H9 (cell line): ENCODE results near the gene KDM2A. TPM values are rescaled to one million over a fixed set of nuclear protein-coding genes. Genes with fewer than 3 reads are reported as not detected.

Experiments used
- DNase-seq: peaks from one replicate; pipeline ENCODE4 v3.0.0-alpha.2; 2017
- H2AFZ ChIP-seq: one replicate; pipeline ENCODE4 v1.6.1; 2013; ENCODE audit warnings: mild to moderate bottlenecking, low read length, control low read depth, moderate library complexity
- H2AK5ac ChIP-seq: 2 replicates; pipeline ENCODE4 v1.6.1; 2013; ENCODE audit warnings: low read length, control low read depth, mixed read lengths; ENCODE audit not compliant: insufficient read length
- H2BK120ac ChIP-seq: one replicate; pipeline ENCODE4 v1.6.1; 2013; ENCODE audit warnings: low read depth, mild to moderate bottlenecking, low read length, control low read depth, inconsistent platforms; ENCODE audit not compliant: poor library complexity, severe bottlenecking
- H2BK12ac ChIP-seq: 2 replicates; pipeline ENCODE4 v1.6.1; 2013; ENCODE audit warnings: low read length, control low read depth, mixed read lengths, low read depth; ENCODE audit not compliant: insufficient read length
- H2BK15ac ChIP-seq: 2 replicates; pipeline ENCODE4 v1.6.1; 2013; ENCODE audit warnings: low read depth, low read length, control low read depth
- H2BK20ac ChIP-seq: one replicate; pipeline ENCODE4 v1.6.1; 2013; ENCODE audit warnings: low read depth, mild to moderate bottlenecking, low read length, control low read depth, inconsistent platforms; ENCODE audit not compliant: poor library complexity, severe bottlenecking
- H2BK5ac ChIP-seq: 2 replicates; pipeline ENCODE4 v1.6.1; 2013; ENCODE audit warnings: low read length, control low read depth, mixed read lengths; ENCODE audit not compliant: insufficient read length
- H3K14ac ChIP-seq: 2 replicates; pipeline ENCODE4 v1.6.1; 2013; ENCODE audit warnings: low read length, control low read depth; ENCODE audit not compliant: insufficient read depth
- H3K18ac ChIP-seq: 2 replicates; pipeline ENCODE4 v1.6.1; 2013; ENCODE audit warnings: low read depth, mild to moderate bottlenecking, mixed read lengths, low read length, control low read depth; ENCODE audit not compliant: insufficient read length
- H3K23ac ChIP-seq: 2 replicates; pipeline ENCODE4 v1.6.1; 2013; ENCODE audit warnings: low read length, control low read depth, mixed read lengths, low read depth; ENCODE audit not compliant: insufficient read length
- H3K23me2 ChIP-seq: 2 replicates; pipeline ENCODE4 v1.6.1; 2013; ENCODE audit warnings: low read depth, mild to moderate bottlenecking, mixed read lengths, low read length, control low read depth; ENCODE audit not compliant: insufficient read length, poor library complexity, severe bottlenecking
- H3K27ac ChIP-seq: 2 replicates; pipeline ENCODE4 v1.5.1; 2013; ENCODE audit warnings: low read length, control low read depth, mixed read lengths, low read depth; ENCODE audit not compliant: insufficient read length
- H3K27me3 ChIP-seq: 2 replicates; pipeline ENCODE4 v1.6.1; 2013; ENCODE audit warnings: low read length, control low read depth, inconsistent platforms; ENCODE audit not compliant: insufficient read depth
- H3K4ac ChIP-seq: 2 replicates; pipeline ENCODE4 v1.6.1; 2013; ENCODE audit warnings: low read depth, mild to moderate bottlenecking, control low read depth, inconsistent platforms, low read length, moderate library complexity
- H3K4me1 ChIP-seq: 2 replicates; pipeline ENCODE4 v1.6.1; 2013; ENCODE audit warnings: low read length, control low read depth, inconsistent platforms; ENCODE audit not compliant: insufficient read depth
- H3K4me2 ChIP-seq: 2 replicates; pipeline ENCODE4 v1.6.1; 2013; ENCODE audit warnings: low read length, control low read depth, mixed read lengths; ENCODE audit not compliant: insufficient read length, insufficient read depth
- H3K56ac ChIP-seq: 2 replicates; pipeline ENCODE4 v1.6.1; 2013; ENCODE audit warnings: low read depth, mild to moderate bottlenecking, mixed read lengths, low read length, control low read depth; ENCODE audit not compliant: insufficient read length
- H3K79me1 ChIP-seq: 2 replicates; pipeline ENCODE4 v1.6.1; 2013; ENCODE audit warnings: low read depth, mild to moderate bottlenecking, moderate library complexity, low read length, control low read depth, inconsistent platforms; ENCODE audit not compliant: insufficient read depth, poor library complexity, severe bottlenecking
- H3K79me2 ChIP-seq: 2 replicates; pipeline ENCODE4 v1.6.1; 2013; ENCODE audit warnings: low read length, control low read depth, inconsistent platforms; ENCODE audit not compliant: insufficient read depth
- H3K9ac ChIP-seq: 2 replicates; pipeline ENCODE4 v1.6.1; 2013; ENCODE audit warnings: low read length, control low read depth, mixed read lengths; ENCODE audit not compliant: insufficient read length; ENCODE audit errors: extremely low read depth
- H3K9me3 ChIP-seq: one replicate; pipeline ENCODE4 v1.6.1; 2013; ENCODE audit warnings: low read depth, low read length, inconsistent platforms; ENCODE audit not compliant: control insufficient read depth
- H3T11ph ChIP-seq: one replicate; pipeline ENCODE4 v1.6.1; 2013; ENCODE audit warnings: mild to moderate bottlenecking, low read length, control low read depth, inconsistent platforms
- H4K20me1 ChIP-seq: one replicate; pipeline ENCODE4 v1.6.1; 2013; ENCODE audit not compliant: control insufficient read depth, insufficient read length, insufficient read depth
- H4K5ac ChIP-seq: 2 replicates; pipeline ENCODE4 v1.6.1; 2013; ENCODE audit warnings: low read depth, mild to moderate bottlenecking, mixed read lengths, low read length, control low read depth; ENCODE audit not compliant: insufficient read length
- H4K8ac ChIP-seq: replicated peaks from 2 replicates; pipeline ENCODE4 v1.6.1; 2013; ENCODE audit warnings: low read length, control low read depth, mixed read lengths, low read depth; ENCODE audit not compliant: insufficient read length
- H4K91ac ChIP-seq: 2 replicates; pipeline ENCODE4 v1.6.1; 2013; ENCODE audit warnings: low read depth, mild to moderate bottlenecking, moderate library complexity, mixed read lengths, low read length, control low read depth; ENCODE audit not compliant: insufficient read length
- H3K27ac Mint-ChIP-seq, 3 experiments: 2 replicates in 2 of 3; 3 replicates in 1 of 3; pipeline ENCODE4 v1.8.0; 2020 to 2021; ENCODE audit warnings: mixed read lengths in 3 of 3, mild to moderate bottlenecking in 1 of 3, moderate library complexity in 1 of 3
- H3K27me3 Mint-ChIP-seq: 2 replicates; pipeline ENCODE4 v1.8.0; 2021; ENCODE audit warnings: low read depth, mild to moderate bottlenecking, moderate library complexity, mixed read lengths
- H3K36me3 Mint-ChIP-seq, 3 experiments: 2 replicates in 2 of 3; 3 replicates in 1 of 3; pipeline ENCODE4 v1.8.0; 2020 to 2021; ENCODE audit warnings: low read depth in 3 of 3, mixed read lengths in 3 of 3; ENCODE audit not compliant: insufficient read depth in 1 of 3
- H3K4me1 Mint-ChIP-seq, 2 experiments: 2 replicates each; pipeline ENCODE4 v1.8.0; 2020; ENCODE audit warnings: mixed read lengths in 2 of 2
- H3K4me3 Mint-ChIP-seq, 2 experiments: 2 replicates in 1 of 2; 3 replicates in 1 of 2; pipeline ENCODE4 v1.8.0; 2020 to 2021; ENCODE audit warnings: mild to moderate bottlenecking in 2 of 2, mixed read lengths in 2 of 2, moderate library complexity in 1 of 2
- H3K9me3 Mint-ChIP-seq, 2 experiments: 2 replicates in 1 of 2; 3 replicates in 1 of 2; pipeline ENCODE4 v1.8.0; 2020; ENCODE audit warnings: mild to moderate bottlenecking in 2 of 2, mixed read lengths in 2 of 2, moderate library complexity in 1 of 2
- WGBS: extraction: QIAGEN DNeasy Blood & Tissue Kit; methylation state at CpG from one replicate; pipeline ENCODE4 v1.1.7; 2013; ENCODE audit warnings: missing lambda C conversion rate, low lambda C conversion rate, mixed read lengths; ENCODE audit not compliant: insufficient read length; ENCODE audit errors: extremely low coverage; 5-methylcytosine and 5-hydroxymethylcytosine counted together
- total RNA-seq: library from RNA; stranded (reverse); gene quantifications from 2 replicates; pipeline ENCODE4 v1.2.1, GENCODE V29; 2021
- TF ChIP-seq, protein P1 (sequence below): fragments of 200-600 bp; sonication (generic); conservative IDR thresholded peaks from 3 replicates; pipeline ENCODE4 v1.8.0; 2021; ENCODE audit warnings: antibody characterized with exemption, mild to moderate bottlenecking

KDM2A gene
- total RNA-seq, 1 experiment from 2014 or later, result 85.9 TPM

DNA sequence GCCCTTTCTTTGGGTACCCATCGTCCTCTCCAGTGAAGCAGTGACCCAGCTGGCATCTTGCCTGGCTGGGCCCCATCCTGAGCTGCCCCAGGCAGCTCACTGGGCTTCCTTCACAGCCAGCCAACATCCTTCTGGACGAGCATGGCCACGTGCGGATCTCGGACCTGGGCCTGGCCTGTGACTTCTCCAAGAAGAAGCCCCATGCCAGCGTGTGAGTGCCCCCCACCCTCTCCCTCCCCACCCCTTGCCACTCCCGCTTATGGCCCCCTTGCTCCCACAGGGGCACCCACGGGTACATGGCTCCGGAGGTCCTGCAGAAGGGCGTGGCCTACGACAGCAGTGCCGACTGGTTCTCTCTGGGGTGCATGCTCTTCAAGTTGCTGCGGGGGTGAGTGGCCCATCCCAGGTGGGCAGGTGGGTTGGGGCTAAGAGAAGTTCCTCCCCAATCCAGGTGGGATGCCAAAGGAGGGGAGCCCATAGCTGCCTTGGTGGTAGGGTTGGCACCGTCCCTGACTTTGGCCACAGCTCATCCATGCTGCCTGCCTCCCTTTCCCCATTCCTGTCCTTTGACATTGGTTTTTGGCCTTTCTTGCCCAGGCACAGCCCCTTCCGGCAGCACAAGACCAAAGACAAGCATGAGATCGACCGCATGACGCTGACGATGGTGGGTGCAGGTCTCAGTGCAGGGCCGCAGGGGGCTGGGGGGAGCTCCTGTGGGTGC, 163.3 kb downstream of the KDM2A start:
- peaks cover 19 to 63% (median 55%) of the 10 kb centered on the region in 3 experiments; a peak in 6 of 7 replicates for H3K36me3 Mint-ChIP-seq
- no peak overlapping the region for H2BK120ac ChIP-seq

More for the DNA sequence above, 163.3 kb downstream of the KDM2A start:
- Histone ChIP-seq H3K9ac (no peak overlapping the region), H2BK20ac (no peak overlapping the region), H3K27me3 (no peaks in the 10 kb centered on the region), H3K14ac (no peak overlapping the region), H4K91ac (no peak overlapping the region), H2BK15ac (no peak overlapping the region), H3K9me3 (no peaks in the 10 kb centered on the region), H4K20me1 (no peaks in the 10 kb centered on the region), H2BK12ac (no peak overlapping the region), H2BK5ac (no peak overlapping the region), H3T11ph (no peak overlapping the region), H4K5ac (no peak overlapping the region), H3K56ac (no peak overlapping the region), H3K27ac (no peak overlapping the region), H3K79me1 (no peaks in the 10 kb centered on the region), H3K4me2 (no peak overlapping the region), H3K23ac (no peak overlapping the region), H2AK5ac (no peak overlapping the region), H3K4me1 (peaks cover under 1% of the 10 kb centered on the region; the same call in 1 of the 2 replicates), H2AFZ (no peak overlapping the region), H4K8ac (no peak overlapping the region), H3K4ac (no peak overlapping the region), H3K79me2 (no peaks in the 10 kb centered on the region), H3K18ac (no peak overlapping the region), H3K23me2 (no peaks in the 10 kb centered on the region)
- H3K27ac Mint-ChIP-seq, result no peak overlapping the region
- peaks cover 6 to 11% of the 10 kb centered on the region in 2 experiments for H3K4me1 Mint-ChIP-seq
- no peak for DNase-seq
- H3K9me3 Mint-ChIP-seq, result no peaks in the 10 kb centered on the region; a peak in 1 of 5 replicates
- H3K4me3 Mint-ChIP-seq, result no peak overlapping the region
- WGBS, result no CpG with 5 or more reads among the region's 20 CpGs
- TF ChIP-seq, protein P1, sequence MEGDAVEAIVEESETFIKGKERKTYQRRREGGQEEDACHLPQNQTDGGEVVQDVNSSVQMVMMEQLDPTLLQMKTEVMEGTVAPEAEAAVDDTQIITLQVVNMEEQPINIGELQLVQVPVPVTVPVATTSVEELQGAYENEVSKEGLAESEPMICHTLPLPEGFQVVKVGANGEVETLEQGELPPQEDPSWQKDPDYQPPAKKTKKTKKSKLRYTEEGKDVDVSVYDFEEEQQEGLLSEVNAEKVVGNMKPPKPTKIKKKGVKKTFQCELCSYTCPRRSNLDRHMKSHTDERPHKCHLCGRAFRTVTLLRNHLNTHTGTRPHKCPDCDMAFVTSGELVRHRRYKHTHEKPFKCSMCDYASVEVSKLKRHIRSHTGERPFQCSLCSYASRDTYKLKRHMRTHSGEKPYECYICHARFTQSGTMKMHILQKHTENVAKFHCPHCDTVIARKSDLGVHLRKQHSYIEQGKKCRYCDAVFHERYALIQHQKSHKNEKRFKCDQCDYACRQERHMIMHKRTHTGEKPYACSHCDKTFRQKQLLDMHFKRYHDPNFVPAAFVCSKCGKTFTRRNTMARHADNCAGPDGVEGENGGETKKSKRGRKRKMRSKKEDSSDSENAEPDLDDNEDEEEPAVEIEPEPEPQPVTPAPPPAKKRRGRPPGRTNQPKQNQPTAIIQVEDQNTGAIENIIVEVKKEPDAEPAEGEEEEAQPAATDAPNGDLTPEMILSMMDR, result no peak
- H3K27me3 Mint-ChIP-seq, result no peaks in the 10 kb centered on the region; the same call in 1 of the 2 replicates
